ENCODE data around the gene DIP2C.

The DIP2C gene

DNA sequence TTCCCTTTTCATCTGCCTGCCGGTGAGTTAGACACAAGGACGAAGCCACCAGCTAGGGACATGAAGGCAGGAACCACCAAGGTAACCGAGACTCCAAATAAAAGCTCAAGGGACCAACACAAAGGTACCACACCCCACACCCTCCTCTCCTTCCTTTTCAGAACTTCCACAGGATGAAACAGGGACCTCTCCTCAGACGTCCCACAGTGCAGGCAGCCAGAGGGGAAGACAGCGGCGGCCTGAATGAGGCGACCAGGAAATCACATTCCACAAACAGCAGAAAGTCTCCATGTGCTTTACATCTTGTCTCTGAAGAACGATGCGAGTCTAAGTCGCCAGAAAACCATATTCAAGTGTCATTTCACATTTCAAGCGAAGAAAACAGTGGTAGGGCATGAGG, 97.8 kb downstream of the DIP2C start:
- no peak for DNase-seq (ENCODE audit: extremely low read depth, insufficient read length)
- no peaks in the 10 kb centered on the region for H3K36me3 ChIP-seq (ENCODE audit: control insufficient read depth, insufficient read depth, low read length)

DNA sequence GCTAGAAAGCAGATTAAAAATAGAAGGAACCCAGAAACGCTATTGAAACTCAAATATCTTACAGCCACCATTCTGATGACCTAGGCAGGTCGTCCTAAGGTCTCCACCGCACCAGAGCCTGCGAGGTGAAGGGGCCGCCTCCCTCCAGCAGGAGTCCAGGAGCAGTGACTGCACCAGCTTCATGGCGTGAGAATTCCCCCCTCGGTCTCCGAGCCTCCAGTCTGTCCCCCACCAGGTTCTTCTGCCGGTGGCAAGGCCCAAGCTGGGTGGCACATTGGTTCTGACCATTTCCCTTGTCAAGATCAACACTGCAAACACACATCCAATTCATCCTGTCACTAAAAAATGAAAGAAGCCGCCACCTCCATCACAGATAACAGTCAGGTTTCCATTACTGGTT, 98.7 kb downstream of the DIP2C start:
- DNase-seq (ENCODE audit: extremely low read depth, insufficient read length) = no peak
- Histone ChIP-seq H3K27me3 (replicated peaks; ENCODE audit: control insufficient read depth, insufficient read depth, low read length) (no peaks in the 10 kb centered on the region; the same call in 1 of the 2 replicates), H3K4me3 (replicated peaks; ENCODE audit: low read depth, low read length) (no peak overlapping the region), H3K36me3 (ENCODE audit: control insufficient read depth, insufficient read depth, low read length) (no peaks in the 10 kb centered on the region)
- TF ChIP-seq, protein P1, sequence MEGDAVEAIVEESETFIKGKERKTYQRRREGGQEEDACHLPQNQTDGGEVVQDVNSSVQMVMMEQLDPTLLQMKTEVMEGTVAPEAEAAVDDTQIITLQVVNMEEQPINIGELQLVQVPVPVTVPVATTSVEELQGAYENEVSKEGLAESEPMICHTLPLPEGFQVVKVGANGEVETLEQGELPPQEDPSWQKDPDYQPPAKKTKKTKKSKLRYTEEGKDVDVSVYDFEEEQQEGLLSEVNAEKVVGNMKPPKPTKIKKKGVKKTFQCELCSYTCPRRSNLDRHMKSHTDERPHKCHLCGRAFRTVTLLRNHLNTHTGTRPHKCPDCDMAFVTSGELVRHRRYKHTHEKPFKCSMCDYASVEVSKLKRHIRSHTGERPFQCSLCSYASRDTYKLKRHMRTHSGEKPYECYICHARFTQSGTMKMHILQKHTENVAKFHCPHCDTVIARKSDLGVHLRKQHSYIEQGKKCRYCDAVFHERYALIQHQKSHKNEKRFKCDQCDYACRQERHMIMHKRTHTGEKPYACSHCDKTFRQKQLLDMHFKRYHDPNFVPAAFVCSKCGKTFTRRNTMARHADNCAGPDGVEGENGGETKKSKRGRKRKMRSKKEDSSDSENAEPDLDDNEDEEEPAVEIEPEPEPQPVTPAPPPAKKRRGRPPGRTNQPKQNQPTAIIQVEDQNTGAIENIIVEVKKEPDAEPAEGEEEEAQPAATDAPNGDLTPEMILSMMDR (IDR thresholded peaks at IDR 0.05; ENCODE audit: insufficient read depth, low read length, poor library complexity, severe bottlenecking) = no peak

More for the DNA sequence above, 97.8 kb downstream of the DIP2C start:
- Histone ChIP-seq H3K4me3 (replicated peaks; ENCODE audit: low read depth, low read length) (no peak overlapping the region), H3K27me3 (replicated peaks; ENCODE audit: control insufficient read depth, insufficient read depth, low read length) (no peaks in the 10 kb centered on the region; the same call in 1 of the 2 replicates)
- TF ChIP-seq, protein P1 (IDR thresholded peaks at IDR 0.05; ENCODE audit: insufficient read depth, low read length, poor library complexity, severe bottlenecking) = no peak

DNA sequence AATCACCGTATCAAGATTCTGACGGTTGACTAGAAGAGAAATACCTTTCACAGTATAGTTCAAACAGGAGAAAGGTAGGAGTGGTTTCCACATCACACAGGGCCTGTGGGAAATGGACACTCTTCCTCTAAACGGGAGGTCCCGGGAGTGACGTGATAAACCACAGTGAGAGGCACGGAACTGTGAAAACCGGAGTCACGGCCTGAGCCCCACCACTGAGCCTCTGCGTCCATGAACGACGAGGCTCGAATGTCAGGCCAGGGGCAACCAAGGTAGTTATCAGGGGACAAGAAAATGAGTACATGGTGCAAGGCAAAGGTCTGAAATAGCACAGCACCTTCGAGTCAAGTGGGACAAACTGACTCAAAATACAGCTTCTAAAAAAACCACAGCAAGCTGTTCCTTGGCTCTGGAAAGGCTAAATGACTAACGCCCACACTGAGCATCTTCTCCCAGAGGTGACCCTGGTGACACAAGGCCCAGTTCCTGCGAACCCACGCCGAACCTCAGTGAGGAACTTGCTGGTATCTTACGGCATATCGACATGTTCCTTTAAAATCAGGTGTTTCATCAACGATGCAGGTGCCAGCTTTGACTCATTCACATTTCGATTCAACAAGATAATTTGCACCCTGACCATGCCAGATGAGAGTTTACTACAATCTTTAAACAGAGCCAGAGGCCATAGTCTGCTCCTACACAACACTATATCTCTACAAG, 99.3 kb downstream of the DIP2C start:
- no peaks in the 10 kb centered on the region; the same call in 1 of the 2 replicates for H3K27me3 ChIP-seq (replicated peaks; ENCODE audit: control insufficient read depth, insufficient read depth, low read length)
- DNase-seq (ENCODE audit: extremely low read depth, insufficient read length) = no peak
- TF ChIP-seq, protein P1 (IDR thresholded peaks at IDR 0.05; ENCODE audit: insufficient read depth, low read length, poor library complexity, severe bottlenecking) = no peak
- H3K36me3 ChIP-seq (ENCODE audit: control insufficient read depth, insufficient read depth, low read length) = no peaks in the 10 kb centered on the region
- no peak overlapping the region for H3K4me3 ChIP-seq (replicated peaks; ENCODE audit: low read depth, low read length)

DNA sequence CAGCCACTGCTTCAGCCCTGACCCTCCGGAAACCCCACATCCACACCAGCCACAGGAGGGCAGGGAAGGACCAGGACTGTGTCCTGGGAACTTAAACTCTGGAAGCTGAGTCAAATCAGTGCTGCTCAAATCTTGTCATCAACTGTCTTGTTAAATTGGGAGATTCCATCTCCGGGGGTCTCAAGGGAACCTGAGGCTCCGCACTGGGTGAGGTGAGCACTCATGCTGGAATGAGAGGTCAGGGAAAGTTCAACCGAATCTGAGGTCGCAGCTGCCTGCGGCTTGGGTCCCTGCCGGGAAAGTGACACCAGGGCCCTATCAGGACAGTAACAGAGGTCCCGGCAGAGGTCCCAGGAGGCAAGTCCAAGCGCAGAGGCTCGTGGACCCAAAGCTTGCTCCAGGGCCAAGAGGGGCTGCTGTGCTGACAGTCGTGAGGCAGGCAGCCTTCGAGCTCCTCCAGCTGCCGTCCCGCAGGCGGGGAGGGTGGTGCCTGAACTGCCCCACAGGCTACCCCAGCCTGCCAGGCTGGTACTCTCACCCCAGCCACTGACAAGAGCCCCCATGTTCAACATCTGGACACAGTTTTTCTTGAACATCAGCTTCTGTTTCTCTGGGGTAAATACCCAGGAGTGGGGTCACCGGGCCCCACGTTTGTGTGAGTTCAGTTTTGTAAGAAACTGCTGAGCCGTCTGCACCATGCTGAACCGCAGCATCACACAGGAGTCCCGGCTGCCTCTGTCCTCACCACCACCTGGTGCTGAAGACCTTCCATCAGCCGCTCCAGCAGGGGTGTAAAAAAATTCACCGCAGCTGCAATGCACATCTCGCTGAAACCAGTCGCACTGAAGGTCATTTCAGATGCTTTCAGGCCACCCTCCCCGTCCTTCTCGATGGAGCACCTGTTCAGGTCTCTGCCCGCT, 101.0 kb downstream of the DIP2C start:
- Histone ChIP-seq H3K4me3 (replicated peaks; ENCODE audit: low read depth, low read length) (no peak overlapping the region), H3K27me3 (replicated peaks; ENCODE audit: control insufficient read depth, insufficient read depth, low read length) (no peaks in the 10 kb centered on the region; the same call in 1 of the 2 replicates), H3K36me3 (ENCODE audit: control insufficient read depth, insufficient read depth, low read length) (no peaks in the 10 kb centered on the region)
- no peak for DNase-seq (ENCODE audit: extremely low read depth, insufficient read length)
- TF ChIP-seq, protein P1 (IDR thresholded peaks at IDR 0.05; ENCODE audit: insufficient read depth, low read length, poor library complexity, severe bottlenecking) = no peak

DNA sequence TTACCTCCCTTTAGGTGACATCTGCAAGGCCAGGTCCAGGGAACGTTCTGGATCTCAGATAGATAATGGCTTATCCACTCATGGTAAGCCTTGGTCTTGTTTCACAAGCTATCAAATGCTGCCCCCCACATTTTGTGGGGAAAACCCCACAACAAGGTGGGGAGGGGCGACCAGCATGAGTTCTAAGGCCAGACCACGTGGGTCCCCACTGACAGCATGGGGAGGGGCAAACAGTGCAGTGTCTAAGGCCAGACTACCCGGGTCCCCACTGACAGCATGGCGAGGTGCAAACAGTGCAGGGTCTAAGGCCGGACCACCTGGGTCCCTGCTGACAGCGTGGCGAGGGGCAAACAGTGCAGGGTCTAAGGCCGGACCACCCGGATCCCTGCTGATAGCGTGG, 102.8 kb downstream of the DIP2C start:
- H3K27me3 ChIP-seq (replicated peaks; ENCODE audit: control insufficient read depth, insufficient read depth, low read length) = no peaks in the 10 kb centered on the region; the same call in 1 of the 2 replicates
- TF ChIP-seq, protein P1 (IDR thresholded peaks at IDR 0.05; ENCODE audit: insufficient read depth, low read length, poor library complexity, severe bottlenecking) = no peak
- DNase-seq (ENCODE audit: extremely low read depth, insufficient read length) = no peak
- H3K36me3 ChIP-seq (ENCODE audit: control insufficient read depth, insufficient read depth, low read length) = no peaks in the 10 kb centered on the region
- H3K4me3 ChIP-seq (replicated peaks; ENCODE audit: low read depth, low read length) = no peak overlapping the region
